Peyer's patch (tissue), 4 donors: Measurements from ENCODE around the gene FBXO42. TPM values are rescaled to one million over a fixed set of nuclear protein-coding genes. Genes with fewer than 3 reads are reported as not detected.

ENCODE experiments used
- DNase-seq, 3 donors: peaks; one replicate each; pipeline ENCODE4 v3.0.0-alpha.2; 2017 to 2019
- H3K27ac ChIP-seq, 4 donors: fragments of 200-600 bp; sonication (generic); one replicate each; pipeline ENCODE4 v1.5.1; 2016 to 2019
- H3K27me3 ChIP-seq, 2 donors: fragments of 200-600 bp; sonication (generic); one replicate each; pipeline ENCODE4 v1.5.1; 2019
- H3K36me3 ChIP-seq, 3 donors: fragments of 200-600 bp; sonication (generic); one replicate each; pipeline ENCODE4 v1.5.1; 2016 to 2019
- H3K4me1 ChIP-seq, 4 donors: fragments of 200-600 bp; sonication (generic); one replicate each; pipeline ENCODE4 v1.5.1; 2016 to 2019
- H3K4me3 ChIP-seq, 4 donors: fragments of 200-600 bp; sonication (generic); 1 replicate in 3 of 4; 2 replicates in 1 of 4; pipeline ENCODE4 v1.5.1; 2016 to 2019; ENCODE audit warnings: mild to moderate bottlenecking in 1 of 4
- H3K9me3 ChIP-seq, 4 donors: fragments of 200-600 bp; sonication (generic); one replicate each; pipeline ENCODE4 v1.5.1; 2016 to 2019; ENCODE audit warnings: mild to moderate bottlenecking in 1 of 4
- POLR2A ChIP-seq, 2 donors: fragments of 450-650 bp; IDR thresholded peaks; one replicate each; pipeline ENCODE4 v1.5.1; 2017; ENCODE audit warnings: antibody characterized with exemption in 2 of 2, mild to moderate bottlenecking in 2 of 2, moderate library complexity in 2 of 2
- total RNA-seq, 4 donors: library from RNA; depleted of rRNA; stranded (reverse); fragments of >200 nt; gene quantifications; one replicate each; pipeline ENCODE4 v1.1.0, GENCODE V29; 2016
- TF ChIP-seq, protein P1 (sequence below), 6 experiments: fragments of 450-650 bp in 4 of 6; fragments of 200-600 bp in 2 of 6; sonication (generic) in 1 of 6; IDR thresholded peaks; one replicate each; pipeline ENCODE4 v1.5.1; 2017 to 2019; ENCODE audit warnings: antibody characterized with exemption in 6 of 6, mild to moderate bottlenecking in 3 of 6, moderate library complexity in 1 of 6

The FBXO42 gene
- total RNA-seq, 4 donors from 2014 or later, result 15.7 to 29.4 (median 24.5) TPM

- no peak for DNase-seq
- no peak overlapping the region for H3K27ac ChIP-seq
- no peaks in the 10 kb centered on the region for H3K4me1 ChIP-seq
- H3K9me3 ChIP-seq, result no peaks in the 10 kb centered on the region
- H3K36me3 ChIP-seq, result no peaks in the 10 kb centered on the region
- no peak for TF ChIP-seq POLR2A (IDR thresholded peaks at IDR 0.05)
- TF ChIP-seq, protein P1, sequence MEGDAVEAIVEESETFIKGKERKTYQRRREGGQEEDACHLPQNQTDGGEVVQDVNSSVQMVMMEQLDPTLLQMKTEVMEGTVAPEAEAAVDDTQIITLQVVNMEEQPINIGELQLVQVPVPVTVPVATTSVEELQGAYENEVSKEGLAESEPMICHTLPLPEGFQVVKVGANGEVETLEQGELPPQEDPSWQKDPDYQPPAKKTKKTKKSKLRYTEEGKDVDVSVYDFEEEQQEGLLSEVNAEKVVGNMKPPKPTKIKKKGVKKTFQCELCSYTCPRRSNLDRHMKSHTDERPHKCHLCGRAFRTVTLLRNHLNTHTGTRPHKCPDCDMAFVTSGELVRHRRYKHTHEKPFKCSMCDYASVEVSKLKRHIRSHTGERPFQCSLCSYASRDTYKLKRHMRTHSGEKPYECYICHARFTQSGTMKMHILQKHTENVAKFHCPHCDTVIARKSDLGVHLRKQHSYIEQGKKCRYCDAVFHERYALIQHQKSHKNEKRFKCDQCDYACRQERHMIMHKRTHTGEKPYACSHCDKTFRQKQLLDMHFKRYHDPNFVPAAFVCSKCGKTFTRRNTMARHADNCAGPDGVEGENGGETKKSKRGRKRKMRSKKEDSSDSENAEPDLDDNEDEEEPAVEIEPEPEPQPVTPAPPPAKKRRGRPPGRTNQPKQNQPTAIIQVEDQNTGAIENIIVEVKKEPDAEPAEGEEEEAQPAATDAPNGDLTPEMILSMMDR (IDR thresholded peaks at IDR 0.05), result no peak
- no peak overlapping the region for H3K4me3 ChIP-seq
- H3K27me3 ChIP-seq, result no peaks in the 10 kb centered on the region
These were observed 75.8 kb downstream of the FBXO42 start for GRCh38 chr1:16276302-16277030.

DNA sequence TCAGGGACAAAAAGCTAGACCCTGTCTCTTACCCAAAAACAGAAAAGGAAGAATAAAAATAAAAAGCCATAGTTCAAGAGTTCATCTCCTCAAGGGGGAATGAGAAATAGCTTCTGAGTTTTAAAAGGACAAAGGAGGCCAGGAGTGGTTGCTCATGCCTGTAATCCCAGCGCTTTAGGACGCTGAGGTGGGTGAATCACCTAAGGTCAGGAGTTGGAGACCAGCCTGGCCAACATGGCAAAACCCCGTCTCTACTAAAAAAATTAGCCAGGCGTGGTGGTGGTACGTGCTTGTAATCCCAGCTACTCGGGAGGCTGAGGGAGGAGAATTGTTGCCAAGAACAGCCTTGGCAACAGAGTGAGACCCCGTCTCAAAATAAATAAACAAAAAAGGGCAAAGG, 76.7 kb downstream of the FBXO42 start:
- DNase-seq, result no peak
- no peaks in the 10 kb centered on the region for H3K27me3 ChIP-seq

GRCh38 chr1:16267690-16268180, 84.5 kb downstream of the FBXO42 start:
- DNase-seq, result no peak
- Histone ChIP-seq H3K27me3 (no peaks in the 10 kb centered on the region), H3K27ac (no peak overlapping the region), H3K9me3 (no peaks in the 10 kb centered on the region), H3K4me1 (no peaks in the 10 kb centered on the region), H3K4me3 (no peak overlapping the region), H3K36me3 (no peaks in the 10 kb centered on the region)
- no peak for TF ChIP-seq POLR2A (IDR thresholded peaks at IDR 0.05)
- TF ChIP-seq, protein P1 (IDR thresholded peaks at IDR 0.05), result no peak

More for the DNA sequence above, 76.7 kb downstream of the FBXO42 start:
- Histone ChIP-seq H3K4me1 (no peaks in the 10 kb centered on the region), H3K27ac (no peak overlapping the region), H3K4me3 (no peak overlapping the region), H3K9me3 (no peaks in the 10 kb centered on the region), H3K36me3 (no peaks in the 10 kb centered on the region)
- TF ChIP-seq, protein P1 (IDR thresholded peaks at IDR 0.05), result no peak
- TF ChIP-seq POLR2A (IDR thresholded peaks at IDR 0.05), result no peak

- no peaks in the 10 kb centered on the region for H3K36me3 ChIP-seq
- H3K27me3 ChIP-seq, result no peaks in the 10 kb centered on the region
- H3K4me1 ChIP-seq, result no peaks in the 10 kb centered on the region
- H3K27ac ChIP-seq, result no peak overlapping the region
- no peak for DNase-seq
- no peak overlapping the region for H3K4me3 ChIP-seq
- TF ChIP-seq, protein P1 (IDR thresholded peaks at IDR 0.05), result no peak
- no peak for TF ChIP-seq POLR2A (IDR thresholded peaks at IDR 0.05)
- no peaks in the 10 kb centered on the region for H3K9me3 ChIP-seq
These were observed 85.7 kb downstream of the FBXO42 start for GRCh38 chr1:16266411-16267118.

DNA sequence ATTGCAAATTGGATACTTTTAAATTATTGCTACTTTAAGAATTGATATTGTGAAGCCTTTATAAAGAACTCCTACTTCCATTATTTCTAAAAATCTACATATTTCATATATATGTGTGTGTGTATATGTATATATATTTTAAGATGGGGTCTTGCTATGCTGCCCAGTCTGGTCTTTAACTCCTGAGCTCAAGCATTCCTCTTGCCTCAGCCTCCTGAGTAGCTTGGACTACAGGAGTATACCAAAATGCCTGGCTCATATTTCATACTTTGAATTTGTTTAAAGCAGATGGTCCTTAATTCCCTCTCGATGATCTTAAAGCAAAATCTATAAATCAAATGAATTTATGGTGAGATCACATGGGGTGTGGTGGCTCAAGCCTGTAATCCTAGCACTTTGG, 90.2 kb downstream of the FBXO42 start:
- Histone ChIP-seq H3K36me3 (no peaks in the 10 kb centered on the region), H3K9me3 (no peaks in the 10 kb centered on the region), H3K27ac (no peak overlapping the region), H3K4me1 (no peaks in the 10 kb centered on the region), H3K4me3 (no peak overlapping the region), H3K27me3 (no peaks in the 10 kb centered on the region)
- TF ChIP-seq POLR2A (IDR thresholded peaks at IDR 0.05), result no peak
- TF ChIP-seq, protein P1 (IDR thresholded peaks at IDR 0.05), result no peak
- no peak for DNase-seq
